NAMALWA (cell line): ENCODE measurements around the gene P2RX7.
"Not testable (repeated sequence)": the region's sequence is repeated elsewhere in the genome, so short reads cannot be mapped to it uniquely, and the experiment has no call there.

ENCODE experiments used
- DNase-seq: peaks from one replicate; pipeline ENCODE4 v3.0.0-alpha.2; 2015; ENCODE audit warnings: low spot score

The P2RX7 gene

GRCh38 chr12:121170611-121171260 is 38.1 kb downstream of the P2RX7 start:
- DNase-seq: no peak

- DNase-seq: no peak
Measured at GRCh38 chr12:121172145-121172544, 39.5 kb downstream of the P2RX7 start.

- peak; percentile 15 for DNase-seq
Measured at GRCh38 chr12:121175383-121176119, 42.9 kb downstream of the P2RX7 start.

GRCh38 chr12:121176826-121177529 is 44.3 kb downstream of the P2RX7 start:
- no peak for DNase-seq

GRCh38 chr12:121181181-121181580 is 48.5 kb downstream of the P2RX7 start:
- DNase-seq: no peak

- no peak for DNase-seq
Measured at GRCh38 chr12:121182222-121182893, 49.7 kb downstream of the P2RX7 start.

GRCh38 chr12:121184425-121184824 is 51.7 kb downstream of the P2RX7 start:
- no peak for DNase-seq

- no peak for DNase-seq
Measured at GRCh38 chr12:121184984-121185889, 52.6 kb downstream of the P2RX7 start.

GRCh38 chr12:121186826-121187225 is 54.1 kb downstream of the P2RX7 start:
- DNase-seq: no peak

GRCh38 chr12:121187501-121187900 is 54.8 kb downstream of the P2RX7 start:
- no peak for DNase-seq

GRCh38 chr12:121188227-121188626 is 55.6 kb downstream of the P2RX7 start:
- no peak for DNase-seq

GRCh38 chr12:121189131-121189530 is 56.5 kb downstream of the P2RX7 start:
- no peak for DNase-seq

GRCh38 chr12:121189619-121190155 is 57.0 kb downstream of the P2RX7 start:
- no peak for DNase-seq

- DNase-seq: no peak
Measured at GRCh38 chr12:121190523-121191031, 57.9 kb downstream of the P2RX7 start.

GRCh38 chr12:121191151-121191550 is 58.5 kb downstream of the P2RX7 start:
- no peak for DNase-seq

- DNase-seq: peak; percentile 40
Measured at GRCh38 chr12:121196902-121197301, 64.2 kb downstream of the P2RX7 start.

GRCh38 chr12:121198949-121199348 is 66.3 kb downstream of the P2RX7 start:
- no peak for DNase-seq

GRCh38 chr12:121201140-121201539 is 68.5 kb downstream of the P2RX7 start:
- DNase-seq: not testable (repeated sequence)

GRCh38 chr12:121202407-121203355 is 70.0 kb downstream of the P2RX7 start:
- no peak for DNase-seq

- DNase-seq: no peak
Measured at GRCh38 chr12:121203482-121203881, 70.8 kb downstream of the P2RX7 start.
